T-cell (primary cell): Measurements from ENCODE around the gene LRRC36. TPM values are rescaled to one million over a fixed set of nuclear protein-coding genes. Genes with fewer than 3 reads are reported as not detected.

Experiments used
- ATAC-seq, 4 experiments: fragments of 200-7000 bp in 3 of 4; fragments of 150-1000 bp in 1 of 4; cut with Tn5 transposase; replicated peaks in 1 of 4; 1 replicate in 3 of 4; 2 replicates in 1 of 4; pipeline ENCODE4 v1.10.0; 2021; ENCODE audit warnings: moderate library complexity in 3 of 4, mild to moderate bottlenecking in 2 of 4, moderate number of reproducible peaks in 1 of 4
- CTCF ChIA-PET, 2 donors: fragments of 300-600 bp; sonication (Branson Sonifier 250); formaldehyde crosslinking; loops; one replicate each; lab custom pipeline; 2022; ENCODE audit warnings: antibody characterized with exemption in 2 of 2; lab: Charles Lee
- POLR2A ChIA-PET, 2 donors: fragments of 300-600 bp; sonication (Branson Sonifier 250); formaldehyde crosslinking; loops; one replicate each; lab custom pipeline; 2022; ENCODE audit warnings: antibody characterized with exemption in 2 of 2; lab: Charles Lee
- DNase-seq, 35 experiments: peaks; one replicate each; pipeline versions ENCODE4 v3.0.0 to v3.0.0-alpha.2; 2013 to 2023
- H3K27ac ChIP-seq: one replicate; pipeline ENCODE4 v1.5.1; 2013; ENCODE audit warnings: low read length
- H3K27me3 ChIP-seq, 2 experiments: replicated peaks in 1 of 2; 1 replicate in 1 of 2; 2 replicates in 1 of 2; pipeline versions ENCODE4 v1.6.1 to v1.7.0; 2013; ENCODE audit warnings: low read length in 1 of 2, mixed read lengths in 1 of 2; ENCODE audit not compliant: control insufficient read depth in 2 of 2, insufficient read depth in 2 of 2; ENCODE audit errors: extremely low read depth in 1 of 2
- H3K36me3 ChIP-seq, 2 donors: 1 replicate in 1 of 2; 2 replicates in 1 of 2; pipeline versions ENCODE4 v1.6.1 to v1.7.0; 2013; ENCODE audit warnings: low read length in 1 of 2; ENCODE audit not compliant: control insufficient read depth in 2 of 2, insufficient read depth in 1 of 2; ENCODE audit errors: extremely low read depth in 1 of 2
- H3K4me1 ChIP-seq, 2 experiments: 1 replicate in 1 of 2; 2 replicates in 1 of 2; pipeline versions ENCODE4 v1.6.1 to v1.7.0; 2013; ENCODE audit warnings: low read length in 2 of 2, mixed read lengths in 1 of 2; ENCODE audit not compliant: insufficient read depth in 2 of 2, control insufficient read depth in 1 of 2; ENCODE audit errors: extremely low read depth in 1 of 2
- H3K4me3 ChIP-seq, 2 donors: 1 replicate in 1 of 2; 2 replicates in 1 of 2; pipeline versions ENCODE4 v1.5.1 to v1.7.0; 2013; ENCODE audit warnings: mild to moderate bottlenecking in 2 of 2, low read length in 1 of 2, moderate library complexity in 1 of 2; ENCODE audit not compliant: control insufficient read depth in 1 of 2; ENCODE audit errors: extremely low read depth in 1 of 2
- H3K9me3 ChIP-seq: 2 replicates; pipeline ENCODE4 v1.7.0; 2013
- H3K27ac Mint-ChIP-seq, 2 donors: one replicate each; pipeline ENCODE4 v1.8.0; 2020 to 2021; ENCODE audit warnings: mild to moderate bottlenecking in 2 of 2, mixed read lengths in 2 of 2
- H3K27me3 Mint-ChIP-seq, 2 donors: one replicate each; pipeline ENCODE4 v1.8.0; 2021 to 2022; ENCODE audit warnings: mixed read lengths in 2 of 2
- H3K36me3 Mint-ChIP-seq: one replicate; pipeline ENCODE4 v1.8.0; 2021; ENCODE audit warnings: mixed read lengths
- H3K4me1 Mint-ChIP-seq, 3 donors: one replicate each; pipeline ENCODE4 v1.8.0; 2020 to 2022; ENCODE audit warnings: mixed read lengths in 3 of 3, mild to moderate bottlenecking in 1 of 3
- H3K4me3 Mint-ChIP-seq, 3 donors: one replicate each; pipeline ENCODE4 v1.8.0; 2020 to 2022; ENCODE audit warnings: mild to moderate bottlenecking in 3 of 3, mixed read lengths in 3 of 3, moderate library complexity in 3 of 3
- H3K9me3 Mint-ChIP-seq, 3 donors: one replicate each; pipeline ENCODE4 v1.8.0; 2020 to 2022; ENCODE audit warnings: mixed read lengths in 3 of 3
- whole genome bisulfite sequencing: methylation state at CpG from one replicate; pipeline ENCODE4 v1.1.5; 2013; ENCODE audit warnings: missing lambda C conversion rate; ENCODE audit not compliant: insufficient coverage; 5-methylcytosine and 5-hydroxymethylcytosine counted together
- total RNA-seq, 35 experiments: library from RNA in 6 of 35; stranded (reverse) in 6 of 35; fragments of 120-200 nt in 1 of 35; gene quantifications; one replicate each; pipeline versions ENCODE4 v1.2.1 to v1.2.4 and lab custom pipeline; 2013 to 2026

The LRRC36 gene
- total RNA-seq, 5 donors from 2014 or later (not counting 1 experiment from before 2014, with no cell fraction given) = not detected

DNA sequence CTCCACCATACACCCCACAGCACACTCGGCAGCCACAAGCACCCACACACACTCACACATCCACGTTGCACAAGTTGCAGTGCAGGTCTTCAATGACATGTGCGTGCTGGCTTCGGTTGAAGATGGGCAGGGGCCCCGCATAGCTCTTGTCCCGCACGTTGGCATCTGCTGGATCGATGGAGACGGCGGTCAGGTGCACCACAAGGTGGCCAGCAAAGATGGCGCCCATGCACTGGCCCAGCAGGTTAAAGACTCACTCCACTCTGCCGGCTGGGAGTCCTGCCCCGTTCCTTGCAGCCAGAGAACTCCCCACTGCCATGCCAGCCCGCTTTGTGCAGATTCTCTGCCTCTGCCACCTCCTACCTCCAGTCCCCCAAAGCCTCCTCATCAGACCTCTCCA, 74.3 kb downstream of the LRRC36 start:
- no peaks in the 10 kb centered on the region for H3K4me1 Mint-ChIP-seq

DNA sequence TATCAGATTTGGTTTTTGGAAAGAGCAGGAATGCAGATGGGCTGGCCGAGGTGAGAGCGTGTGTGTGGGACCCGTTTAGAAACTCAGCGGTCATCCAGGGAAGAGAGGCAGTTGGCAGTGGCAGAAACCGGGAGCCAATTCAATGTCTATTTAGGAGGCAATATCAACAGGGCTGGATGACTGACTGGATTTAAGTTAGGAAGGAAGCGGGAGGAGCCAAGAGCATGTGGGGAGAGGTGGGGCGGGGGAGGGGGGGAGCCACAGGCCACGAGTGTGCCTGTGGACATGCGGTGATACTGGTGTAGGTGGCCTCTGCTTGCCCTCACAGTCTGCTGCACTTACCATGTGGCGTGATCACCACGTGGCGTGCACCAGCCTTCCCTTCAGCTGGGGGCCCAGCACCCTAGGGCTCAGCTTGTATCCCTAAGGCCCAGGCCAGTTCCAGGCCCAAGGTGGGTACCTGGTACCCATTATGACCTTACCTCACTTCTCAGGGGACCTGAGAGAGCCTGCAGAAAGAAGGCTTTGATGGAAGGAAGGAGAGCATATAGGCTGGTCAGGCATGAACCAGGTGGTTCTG, 77.5 kb downstream of the LRRC36 start:
- H3K4me1 Mint-ChIP-seq = no peaks in the 10 kb centered on the region
- no peak overlapping the region for H3K27ac ChIP-seq
- no peak overlapping the region for H3K4me3 ChIP-seq
- H3K4me1 ChIP-seq = peaks cover 0 to 5% of the 10 kb centered on the region in 2 experiments
- WGBS = 73% methylated on average over 9 of the region's 12 CpGs
- H3K27ac Mint-ChIP-seq = no peak overlapping the region
- no peaks in the 10 kb centered on the region for H3K36me3 ChIP-seq
- ATAC-seq = no peak
- peaks cover 0 to 38% of the 10 kb centered on the region in 2 experiments for H3K27me3 ChIP-seq
- H3K27me3 Mint-ChIP-seq = peaks cover 11 to 14% of the 10 kb centered on the region in 2 donors
- no peak overlapping the region for H3K4me3 Mint-ChIP-seq
- H3K9me3 Mint-ChIP-seq = no peaks in the 10 kb centered on the region
- CTCF ChIA-PET = no interaction called here
- H3K9me3 ChIP-seq = no peaks in the 10 kb centered on the region
- DNase-seq = no peak
- no peaks in the 10 kb centered on the region for H3K36me3 Mint-ChIP-seq
- POLR2A ChIA-PET = no interaction called here

More for the DNA sequence above, 74.3 kb downstream of the LRRC36 start:
- Histone ChIP-seq H3K4me1 (peaks cover 0 to 5% of the 10 kb centered on the region in 2 experiments), H3K27me3 (peaks cover 0 to 59% of the 10 kb centered on the region in 2 experiments), H3K4me3 (no peak overlapping the region), H3K36me3 (no peaks in the 10 kb centered on the region), H3K27ac (no peak overlapping the region), H3K9me3 (no peaks in the 10 kb centered on the region)
- H3K4me3 Mint-ChIP-seq = no peak overlapping the region
- H3K9me3 Mint-ChIP-seq = no peaks in the 10 kb centered on the region
- ChIA-PET CTCF (interaction anchor here in 1 of 2 donors (0.6 to 1.2 kb wide), 2 partner anchors 43 to 48 kb away, joined by 3 read pairs; no protein-coding TSS in a partner anchor), POLR2A (no interaction called here)
- no peak overlapping the region for H3K27ac Mint-ChIP-seq
- peaks cover 21 to 22% of the 10 kb centered on the region in 2 donors for H3K27me3 Mint-ChIP-seq
- ATAC-seq (no peak), DNase-seq (no peak)
- WGBS = 90% methylated on average over 13 of the region's 14 CpGs
- no peaks in the 10 kb centered on the region for H3K36me3 Mint-ChIP-seq

DNA sequence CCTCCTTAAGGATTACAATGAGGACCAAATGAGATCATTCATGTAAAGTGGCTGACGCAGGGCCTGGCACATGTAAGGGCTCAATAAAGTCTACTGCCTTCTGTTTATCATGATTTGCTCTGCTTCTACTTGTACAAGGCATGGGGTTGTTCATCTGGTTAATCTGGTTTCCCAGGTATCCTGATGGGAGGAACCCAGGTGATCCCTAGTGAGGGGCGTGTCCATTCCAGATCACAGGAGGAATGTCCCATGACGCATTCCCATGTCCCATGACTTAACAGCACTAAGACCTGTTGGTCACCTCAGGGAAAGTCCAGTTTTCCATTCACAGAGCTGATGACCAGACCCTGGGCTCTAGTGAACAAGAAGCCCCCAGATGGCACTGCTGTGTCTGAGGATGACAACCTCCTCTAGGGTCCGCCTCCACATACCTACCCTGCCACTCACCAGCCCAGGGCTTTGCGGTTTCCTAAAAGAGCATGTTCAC, 78.2 kb downstream of the LRRC36 start:
- Histone ChIP-seq H3K27ac (no peak overlapping the region), H3K27me3 (peaks cover 0 to 39% of the 10 kb centered on the region in 2 experiments), H3K4me1 (no peaks in the 10 kb centered on the region), H3K36me3 (no peaks in the 10 kb centered on the region), H3K9me3 (no peaks in the 10 kb centered on the region), H3K4me3 (no peak overlapping the region)
- Mint-ChIP-seq H3K9me3 (no peaks in the 10 kb centered on the region), H3K36me3 (no peaks in the 10 kb centered on the region), H3K4me1 (no peaks in the 10 kb centered on the region), H3K27ac (no peak overlapping the region), H3K4me3 (no peak overlapping the region), H3K27me3 (peaks cover 14 to 16% of the 10 kb centered on the region in 2 donors)
- no peak for DNase-seq
- 100% methylated on average over 3 of the region's 5 CpGs for WGBS
- no peak for ATAC-seq
- POLR2A ChIA-PET = no interaction called here
- CTCF ChIA-PET = interaction anchor here in 1 of 2 donors (0.6 kb wide), 1 partner anchor 69 kb away, joined by 3 read pairs; no protein-coding TSS in a partner anchor

DNA sequence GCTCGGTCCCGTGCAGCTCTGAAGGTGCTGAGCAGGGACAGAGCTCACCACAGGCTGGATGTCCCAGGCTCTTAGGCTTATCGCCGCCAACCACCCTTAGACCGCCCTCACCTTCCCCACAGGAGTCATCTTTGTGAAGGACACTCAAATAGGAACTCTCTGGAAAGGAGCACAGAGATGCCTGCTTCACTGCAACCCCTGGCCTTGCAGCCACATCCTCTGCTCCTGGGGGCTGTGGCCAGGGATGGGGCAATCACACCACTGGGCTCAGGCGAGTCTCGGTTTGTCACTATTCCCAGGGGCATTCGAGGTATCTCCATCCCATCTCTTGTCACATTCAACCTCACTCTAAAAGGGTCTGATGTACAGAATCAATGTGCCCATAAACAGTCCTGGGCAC, 78.7 kb downstream of the LRRC36 start:
- Histone ChIP-seq H3K36me3 (no peaks in the 10 kb centered on the region), H3K27me3 (peaks cover 0 to 38% of the 10 kb centered on the region in 2 experiments), H3K4me1 (no peaks in the 10 kb centered on the region), H3K27ac (no peak overlapping the region), H3K4me3 (no peak overlapping the region), H3K9me3 (no peaks in the 10 kb centered on the region)
- Mint-ChIP-seq H3K4me1 (no peaks in the 10 kb centered on the region), H3K27ac (no peak overlapping the region), H3K36me3 (no peaks in the 10 kb centered on the region), H3K4me3 (no peak overlapping the region), H3K27me3 (peaks cover 14 to 16% of the 10 kb centered on the region in 2 donors), H3K9me3 (no peaks in the 10 kb centered on the region)
- CTCF ChIA-PET = no interaction called here
- no peak for ATAC-seq
- DNase-seq = no peak
- POLR2A ChIA-PET = no interaction called here
- WGBS = 70% methylated on average over 4 of the region's 8 CpGs

DNA sequence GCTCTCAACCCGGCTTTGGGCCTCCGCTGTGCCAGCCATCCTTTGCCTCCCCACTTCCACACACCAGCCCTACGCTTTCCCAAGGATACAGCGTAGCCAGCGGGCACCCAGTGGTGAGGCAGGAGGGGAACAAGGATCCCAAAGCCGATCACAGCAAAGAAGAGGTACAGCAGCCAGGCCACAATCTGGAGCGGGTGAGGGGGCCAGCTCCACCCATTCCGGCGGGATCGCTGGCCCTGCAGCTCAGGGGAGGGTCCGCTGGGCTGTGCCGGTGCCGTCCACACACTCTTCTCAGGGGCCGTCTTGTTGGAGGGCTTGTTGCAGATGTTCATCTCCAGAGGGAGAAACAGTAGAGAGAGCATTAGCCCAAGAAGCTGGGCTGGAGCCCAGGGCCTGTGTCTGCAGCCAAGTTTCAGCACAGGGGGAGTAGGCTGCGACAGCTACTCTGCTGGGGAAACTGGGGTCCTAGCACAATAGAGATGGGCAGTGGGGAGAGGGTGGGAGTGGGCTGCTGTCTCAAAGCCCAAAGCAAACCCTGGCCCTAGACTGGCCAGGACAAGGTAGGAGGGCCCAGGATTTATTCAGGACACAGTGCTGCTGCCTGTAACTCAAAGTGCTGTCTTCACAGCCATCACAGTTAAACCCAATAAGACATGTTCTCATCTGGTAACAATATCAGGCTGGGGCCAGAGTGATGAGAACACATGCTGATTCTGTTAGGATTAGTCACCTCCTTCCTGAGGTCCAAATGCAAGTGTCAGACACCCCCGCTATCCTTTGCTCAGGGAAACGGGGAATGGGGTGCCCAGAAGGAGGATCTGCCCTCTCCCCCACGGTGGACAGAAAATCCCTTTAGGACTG, 79.7 kb downstream of the LRRC36 start:
- 85% methylated on average over 16 of the region's 18 CpGs for WGBS
- H3K36me3 ChIP-seq = no peaks in the 10 kb centered on the region
- no peak overlapping the region for H3K4me3 ChIP-seq
- ChIA-PET POLR2A (no interaction called here), CTCF (no interaction called here)
- DNase-seq = no peak
- no peaks in the 10 kb centered on the region for H3K4me1 Mint-ChIP-seq
- H3K27ac Mint-ChIP-seq = no peak overlapping the region
- H3K4me3 Mint-ChIP-seq = no peak overlapping the region
- ATAC-seq = no peak
- H3K27me3 ChIP-seq = peaks cover 0 to 37% of the 10 kb centered on the region in 2 experiments
- peaks cover 15 to 16% of the 10 kb centered on the region in 2 donors for H3K27me3 Mint-ChIP-seq
- H3K27ac ChIP-seq = no peak overlapping the region
- H3K9me3 Mint-ChIP-seq = no peaks in the 10 kb centered on the region
- H3K4me1 ChIP-seq = no peaks in the 10 kb centered on the region
- H3K36me3 Mint-ChIP-seq = no peaks in the 10 kb centered on the region
- no peaks in the 10 kb centered on the region for H3K9me3 ChIP-seq

DNA sequence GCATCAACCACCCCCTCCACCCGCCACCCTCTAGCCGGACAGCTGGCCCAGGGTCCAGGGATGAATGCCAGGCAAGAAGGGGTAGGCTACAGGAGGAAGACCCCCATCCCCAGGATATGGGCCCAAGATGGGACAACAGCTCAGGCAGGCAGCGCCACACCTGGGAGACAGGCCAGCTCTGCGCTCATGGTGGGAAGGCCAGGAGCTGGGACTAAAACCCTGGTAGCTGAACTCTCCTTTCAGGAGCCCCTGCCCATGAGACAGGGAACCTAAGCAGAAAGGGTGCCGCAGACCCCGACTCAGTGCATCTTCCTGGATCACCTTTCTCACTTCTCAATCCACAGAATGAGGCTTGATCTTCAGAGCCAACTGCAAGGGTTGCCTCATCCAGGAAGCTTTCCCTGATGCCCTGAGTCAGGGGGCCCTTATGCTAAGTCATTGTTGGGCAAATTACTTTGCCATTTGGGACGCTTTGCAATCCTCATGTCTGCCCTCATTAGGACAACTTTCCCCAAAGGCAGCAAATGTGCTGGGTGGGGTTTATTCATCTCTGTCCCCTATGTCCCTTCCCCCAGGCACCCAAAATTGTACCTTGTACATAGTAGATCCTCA, 80.7 kb downstream of the LRRC36 start:
- ChIA-PET POLR2A (no interaction called here), CTCF (interaction anchor here in 1 of 2 donors (0.5 kb wide), 1 partner anchor 21 kb away, joined by 3 read pairs; no protein-coding TSS in a partner anchor)
- Histone ChIP-seq H3K4me1 (no peaks in the 10 kb centered on the region), H3K27me3 (peaks cover 0 to 34% of the 10 kb centered on the region in 2 experiments), H3K36me3 (no peaks in the 10 kb centered on the region), H3K27ac (no peak overlapping the region), H3K4me3 (no peak overlapping the region), H3K9me3 (no peaks in the 10 kb centered on the region)
- 93% methylated on average over 3 of the region's 7 CpGs for WGBS
- Mint-ChIP-seq H3K9me3 (no peaks in the 10 kb centered on the region), H3K27me3 (peaks cover 12 to 13% of the 10 kb centered on the region in 2 donors), H3K27ac (no peak overlapping the region), H3K4me1 (no peaks in the 10 kb centered on the region), H3K4me3 (no peak overlapping the region), H3K36me3 (no peaks in the 10 kb centered on the region)
- no peak for ATAC-seq
- no peak for DNase-seq
